NCI-H1417 treated with DMSO at 0.1 percent for 48 hours (cell line): ENCODE measurements around the gene GMNC.

Experiments used
- DNase-seq: peaks from one replicate; lab custom pipeline; 2025; lab: John Stamatoyannopoulos, UW

GMNC gene

DNA sequence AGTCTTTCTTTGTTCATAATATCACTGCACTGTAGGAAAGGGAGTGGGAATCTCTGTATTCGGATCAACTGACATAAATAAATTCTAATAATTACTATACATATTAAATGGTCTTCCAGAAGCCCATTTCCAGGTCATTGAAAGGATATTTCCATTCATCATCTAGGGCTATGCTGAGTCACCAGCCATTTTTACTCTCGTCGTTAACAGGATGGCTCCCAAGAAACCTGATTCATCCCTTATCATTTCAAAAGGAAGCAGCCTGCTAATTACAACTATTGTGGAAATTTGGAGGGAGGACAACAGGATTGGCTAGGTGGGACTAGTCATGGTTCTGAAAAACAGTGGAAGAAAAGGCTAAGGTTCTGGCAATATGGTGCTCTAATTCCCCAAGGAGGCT lies 13.6 kb downstream of the GMNC start:
- no peak for DNase-seq

DNA sequence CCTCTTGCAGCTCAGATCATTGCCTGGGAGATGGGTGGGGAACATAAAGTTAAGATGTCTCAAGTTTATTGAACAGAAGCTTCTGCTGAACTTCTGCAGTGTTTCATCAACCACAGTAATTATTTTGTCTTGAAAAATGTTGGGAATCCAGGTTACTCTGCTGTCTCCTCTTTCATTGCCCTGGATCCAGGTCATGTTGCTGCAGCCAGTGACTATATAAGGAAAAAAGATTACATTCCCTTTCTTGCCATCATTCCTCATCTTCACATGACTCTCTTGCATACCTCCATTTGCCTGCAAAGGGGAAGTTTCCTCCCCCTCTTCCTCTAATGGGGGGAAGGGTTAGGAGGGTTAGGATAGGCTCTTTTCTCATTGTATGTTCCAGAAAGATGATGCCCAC lies 15.1 kb downstream of the GMNC start:
- no peak for DNase-seq

DNA sequence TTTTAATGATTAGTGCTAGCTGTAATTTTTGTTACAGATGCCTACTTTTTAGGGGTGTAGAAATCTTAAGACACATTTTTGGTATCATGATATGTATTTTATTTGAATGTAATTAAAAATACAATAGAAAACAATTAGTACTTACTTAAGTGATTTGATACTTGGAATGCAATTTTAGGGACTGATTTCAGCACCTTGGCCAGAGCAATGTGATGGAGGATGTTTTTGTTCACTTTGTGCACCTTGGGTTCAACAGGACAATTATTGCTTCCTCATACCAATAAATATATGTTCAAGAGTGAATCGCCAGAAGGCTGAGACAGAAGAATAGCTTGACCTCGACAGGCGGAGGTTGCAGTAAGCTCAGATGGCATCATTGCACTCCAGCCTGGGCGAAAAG lies 22.3 kb downstream of the GMNC start:
- no peak for DNase-seq

DNA sequence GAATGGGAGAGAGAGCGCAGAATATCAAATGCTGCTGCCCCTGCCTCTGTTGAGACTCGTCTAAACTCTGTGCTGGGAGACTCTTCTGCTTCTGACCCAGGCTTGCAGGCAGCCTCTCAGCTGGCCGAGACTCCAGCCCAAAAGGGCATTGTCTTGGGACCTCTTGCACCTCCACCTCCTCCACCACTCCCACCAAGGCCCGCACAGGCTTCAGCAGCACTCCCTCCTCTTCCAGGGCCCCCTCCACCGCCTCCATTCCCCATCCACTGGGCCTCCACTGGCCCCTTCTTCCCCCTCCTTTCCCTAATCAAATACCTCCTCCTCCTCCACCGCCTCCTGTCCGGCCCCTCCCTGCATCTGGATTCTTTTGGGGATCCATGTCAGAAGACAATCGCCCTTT lies 31.3 kb downstream of the GMNC start:
- DNase-seq, result no peak

DNA sequence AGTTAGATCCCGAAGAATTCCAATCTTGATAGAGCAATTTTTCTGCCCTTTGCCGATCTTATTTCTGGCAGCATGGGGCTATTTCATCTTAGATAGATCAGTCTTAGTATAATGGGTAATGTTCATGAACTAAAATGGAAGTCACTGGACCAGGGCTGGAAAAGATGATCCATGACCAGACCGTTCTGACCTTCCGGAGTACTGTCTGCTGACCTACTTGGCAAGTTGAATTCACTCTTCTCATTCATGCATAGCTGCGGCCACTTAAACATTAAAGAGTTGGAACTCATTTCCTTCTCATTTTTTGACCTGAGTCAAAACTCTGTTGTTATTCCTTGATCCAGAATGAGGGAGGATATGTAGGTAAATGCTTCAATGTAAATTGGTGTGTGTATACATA lies 32.5 kb downstream of the GMNC start:
- no peak for DNase-seq

DNA sequence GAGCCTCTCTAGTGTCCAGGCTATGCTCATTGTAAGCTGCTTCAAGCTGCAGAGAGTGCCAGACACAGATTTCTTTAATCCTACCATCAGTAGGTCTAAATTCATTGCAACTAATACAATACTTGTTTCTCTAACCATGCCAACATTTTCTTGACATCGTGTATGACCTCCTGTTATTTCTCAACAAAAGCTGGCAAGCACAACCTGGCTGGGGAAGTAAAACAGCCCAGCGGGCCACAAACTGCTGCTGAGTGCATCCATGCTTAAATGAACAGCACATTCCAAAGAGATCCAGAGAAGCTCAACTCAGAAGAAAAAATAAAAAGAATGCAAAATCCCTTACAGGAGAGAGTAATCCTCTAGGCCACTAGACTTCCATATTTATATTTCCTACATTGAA lies 36.5 kb downstream of the GMNC start:
- no peak for DNase-seq

DNA sequence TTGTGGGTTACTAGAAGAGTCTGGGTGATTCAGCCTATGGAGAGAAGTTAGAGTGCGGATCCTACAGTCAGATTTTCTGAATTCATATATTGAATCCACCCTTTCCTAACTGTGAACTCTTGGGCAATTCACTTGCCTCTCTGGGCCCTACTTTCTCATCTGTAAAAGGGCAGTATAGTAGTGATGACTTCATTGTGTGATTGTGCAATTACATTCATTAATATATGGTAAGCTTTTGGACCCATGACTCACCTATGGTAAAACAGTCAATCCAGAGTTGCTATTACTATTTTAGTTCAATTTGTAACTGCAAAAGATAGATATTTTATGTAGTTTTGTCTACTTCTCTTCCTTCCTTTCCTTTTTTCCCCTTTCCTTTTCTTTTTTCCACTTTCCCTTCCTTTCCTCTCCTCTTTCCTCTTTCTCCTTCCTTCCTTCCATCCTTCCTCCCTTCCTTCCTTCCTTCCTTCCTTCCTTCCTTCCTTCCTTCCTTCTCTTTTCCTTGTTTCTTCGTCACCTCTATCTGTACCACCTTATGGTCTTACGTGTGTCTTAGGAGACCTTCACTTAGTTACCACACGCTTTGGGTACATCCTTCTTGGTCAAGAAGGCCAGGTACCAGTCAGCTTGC lies 37.0 kb downstream of the GMNC start:
- DNase-seq, result no peak

DNA sequence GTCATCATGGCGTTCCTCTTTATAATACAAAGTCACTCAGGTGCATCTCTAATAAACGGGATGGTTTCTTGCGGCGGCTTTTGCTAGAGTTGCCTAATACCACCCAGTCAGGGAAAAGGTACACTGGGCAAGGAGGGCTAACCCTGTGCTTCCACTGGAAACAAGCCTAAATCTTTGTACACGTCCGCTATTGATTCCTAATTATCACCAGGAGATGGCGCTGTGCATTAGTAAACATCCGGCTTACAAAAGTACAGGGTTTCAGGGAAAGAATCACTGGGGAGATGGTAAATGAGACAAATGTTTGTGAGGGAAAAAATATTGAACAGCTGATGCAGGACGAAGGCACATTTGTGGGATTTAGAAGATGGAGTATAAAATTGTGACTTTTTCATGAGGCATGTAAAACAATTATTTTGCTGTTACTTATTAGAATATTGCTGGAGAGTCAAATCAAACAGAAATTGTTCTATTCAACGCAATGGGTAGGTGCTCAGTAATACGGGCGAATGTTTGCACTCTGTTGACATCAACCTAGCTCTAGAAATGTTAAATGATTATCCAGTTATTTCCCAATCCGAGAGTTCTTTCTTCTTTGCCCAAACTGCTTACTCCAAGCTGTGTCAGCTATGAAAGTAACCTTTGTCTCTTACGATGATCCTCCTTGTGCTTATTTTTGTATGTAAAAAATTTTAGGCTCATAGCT lies 50.6 kb downstream of the GMNC start:
- no peak for DNase-seq

DNA sequence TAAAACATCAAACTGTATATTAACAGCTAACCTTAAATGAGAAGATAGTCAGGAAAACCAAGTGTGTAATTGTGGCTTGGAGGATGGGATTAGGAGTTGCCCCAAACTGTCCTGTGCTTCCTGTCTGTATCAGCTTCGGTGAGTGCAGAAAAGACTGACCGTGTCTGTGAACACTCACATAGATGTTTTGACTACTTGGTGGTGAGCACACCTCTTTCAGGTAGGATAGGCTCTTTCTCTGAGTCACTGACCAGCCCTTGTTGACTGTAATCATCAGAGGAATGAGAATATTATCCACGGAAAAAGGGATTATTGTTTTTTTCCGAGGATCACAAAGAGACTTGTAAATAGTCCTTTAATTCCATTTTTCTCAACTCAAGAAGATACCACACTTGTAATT lies 51.5 kb downstream of the GMNC start:
- DNase-seq, result no peak

DNA sequence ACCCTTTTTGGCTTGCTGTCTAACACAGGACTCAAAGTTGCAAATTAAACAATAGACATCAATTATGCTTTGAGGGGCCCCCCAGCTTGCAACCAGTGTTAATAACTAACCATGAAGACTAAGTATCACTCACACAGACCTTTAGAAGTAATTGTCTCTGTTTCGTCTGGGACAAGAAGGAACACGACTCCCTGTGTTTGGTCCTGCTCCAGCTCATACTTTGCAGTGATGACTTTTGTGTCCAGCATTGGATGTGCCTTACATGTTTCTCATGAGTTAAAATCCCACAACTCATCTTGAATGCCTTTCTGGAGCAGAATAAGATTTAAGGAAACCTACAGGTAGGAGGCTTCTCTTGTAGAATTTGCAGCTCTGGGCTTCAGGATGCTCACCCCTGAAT lies 53.1 kb downstream of the GMNC start:
- no peak for DNase-seq

DNA sequence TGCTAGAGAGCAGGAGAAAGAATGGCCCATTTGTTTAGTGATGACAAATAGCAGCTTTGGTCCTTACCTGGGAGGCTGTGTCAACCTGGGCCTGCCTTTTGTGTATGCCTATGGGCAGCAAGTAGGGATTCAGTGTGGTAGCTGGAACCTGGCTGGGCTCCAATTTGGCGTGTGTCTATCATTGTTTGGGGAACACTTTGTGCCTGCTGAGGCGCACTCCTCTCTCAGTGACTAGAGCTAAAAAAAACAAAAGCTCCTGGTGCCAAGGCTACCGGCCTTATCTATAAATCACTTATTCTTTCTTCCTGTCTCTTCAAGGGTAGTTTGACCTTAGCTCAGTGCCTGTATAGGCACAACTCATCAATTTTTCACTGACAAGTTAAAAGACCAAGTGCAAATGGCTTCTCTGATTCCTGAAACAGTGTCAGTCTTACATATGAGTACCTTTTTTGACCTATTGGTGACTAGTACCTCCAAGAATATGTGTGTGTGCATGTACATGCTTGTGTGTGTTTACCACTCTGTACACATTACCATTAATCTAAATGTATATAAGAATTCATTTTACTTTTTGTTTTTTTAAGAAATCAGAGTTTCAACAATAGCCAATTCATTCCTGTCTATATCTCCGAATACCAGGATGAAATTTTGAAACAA lies 54.6 kb downstream of the GMNC start:
- peak; percentile 63 for DNase-seq
